GM12864 (cell line): ENCODE data around the gene SNPH.
A peak's percentile ranks its signal among the peaks of the same experiment; 100 is the strongest.

Experiments used
- DNase-seq: peaks from one replicate; pipeline ENCODE4 v3.0.0-alpha.2; 2011; ENCODE audit warnings: low read depth
- H3K4me3 ChIP-seq: 2 replicates; pipeline ENCODE4 v1.5.1; 2011; ENCODE audit warnings: mild to moderate bottlenecking, low read depth, low read length, control low read depth
- TF ChIP-seq, protein P1 (sequence below): IDR thresholded peaks from 2 replicates; pipeline ENCODE4 v1.5.1; 2011; ENCODE audit warnings: low read depth, mild to moderate bottlenecking, moderate library complexity, low read length, control low read depth, inconsistent platforms; ENCODE audit errors: missing control alignments

Gene SNPH

DNA sequence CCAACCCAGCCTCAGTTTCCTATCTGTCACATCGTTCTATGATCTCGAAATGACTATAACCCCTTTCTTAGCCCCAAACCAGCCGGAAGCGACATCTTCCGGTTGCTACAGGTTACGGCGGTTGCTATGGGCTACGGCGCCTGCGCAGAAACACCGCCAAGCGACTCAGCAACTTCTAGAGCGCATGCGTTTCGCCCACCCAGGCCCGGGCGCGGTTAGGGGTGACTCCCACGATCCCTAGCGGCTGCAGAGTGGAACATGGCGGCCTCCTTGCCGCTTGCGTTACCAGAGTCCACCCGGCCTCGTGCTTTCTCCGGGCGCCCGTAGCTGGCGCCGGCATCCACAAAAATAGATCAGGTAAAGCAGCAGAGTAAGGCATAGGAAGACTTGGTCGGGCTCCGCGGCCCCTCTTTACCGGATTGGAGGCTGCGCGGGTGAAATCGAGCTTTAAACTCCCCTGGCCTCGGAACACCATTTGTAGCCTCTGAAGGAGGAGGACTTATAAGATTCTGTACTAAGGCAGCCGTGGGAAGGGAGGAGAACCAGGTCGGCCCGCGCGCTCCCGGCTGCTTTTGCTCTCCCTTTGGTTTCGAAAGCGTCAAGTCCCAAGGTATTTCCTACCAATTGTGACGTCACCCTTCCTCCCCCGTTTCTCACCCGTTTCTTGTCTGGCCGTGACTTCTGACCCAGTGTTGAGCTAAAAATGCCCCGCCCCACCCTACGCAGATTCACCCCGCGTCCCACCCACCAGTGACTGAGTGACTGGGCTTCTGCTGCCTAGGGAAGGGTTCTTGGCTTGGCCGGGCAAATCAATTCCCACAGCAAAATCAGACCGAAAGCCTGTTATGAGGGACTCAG lies 59.3 kb downstream of the SNPH start:
- H3K4me3 ChIP-seq, result peak overlapping the region; percentile 62
- TF ChIP-seq, protein P1, sequence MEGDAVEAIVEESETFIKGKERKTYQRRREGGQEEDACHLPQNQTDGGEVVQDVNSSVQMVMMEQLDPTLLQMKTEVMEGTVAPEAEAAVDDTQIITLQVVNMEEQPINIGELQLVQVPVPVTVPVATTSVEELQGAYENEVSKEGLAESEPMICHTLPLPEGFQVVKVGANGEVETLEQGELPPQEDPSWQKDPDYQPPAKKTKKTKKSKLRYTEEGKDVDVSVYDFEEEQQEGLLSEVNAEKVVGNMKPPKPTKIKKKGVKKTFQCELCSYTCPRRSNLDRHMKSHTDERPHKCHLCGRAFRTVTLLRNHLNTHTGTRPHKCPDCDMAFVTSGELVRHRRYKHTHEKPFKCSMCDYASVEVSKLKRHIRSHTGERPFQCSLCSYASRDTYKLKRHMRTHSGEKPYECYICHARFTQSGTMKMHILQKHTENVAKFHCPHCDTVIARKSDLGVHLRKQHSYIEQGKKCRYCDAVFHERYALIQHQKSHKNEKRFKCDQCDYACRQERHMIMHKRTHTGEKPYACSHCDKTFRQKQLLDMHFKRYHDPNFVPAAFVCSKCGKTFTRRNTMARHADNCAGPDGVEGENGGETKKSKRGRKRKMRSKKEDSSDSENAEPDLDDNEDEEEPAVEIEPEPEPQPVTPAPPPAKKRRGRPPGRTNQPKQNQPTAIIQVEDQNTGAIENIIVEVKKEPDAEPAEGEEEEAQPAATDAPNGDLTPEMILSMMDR, result no peak
- peak; percentile 89 for DNase-seq

DNA sequence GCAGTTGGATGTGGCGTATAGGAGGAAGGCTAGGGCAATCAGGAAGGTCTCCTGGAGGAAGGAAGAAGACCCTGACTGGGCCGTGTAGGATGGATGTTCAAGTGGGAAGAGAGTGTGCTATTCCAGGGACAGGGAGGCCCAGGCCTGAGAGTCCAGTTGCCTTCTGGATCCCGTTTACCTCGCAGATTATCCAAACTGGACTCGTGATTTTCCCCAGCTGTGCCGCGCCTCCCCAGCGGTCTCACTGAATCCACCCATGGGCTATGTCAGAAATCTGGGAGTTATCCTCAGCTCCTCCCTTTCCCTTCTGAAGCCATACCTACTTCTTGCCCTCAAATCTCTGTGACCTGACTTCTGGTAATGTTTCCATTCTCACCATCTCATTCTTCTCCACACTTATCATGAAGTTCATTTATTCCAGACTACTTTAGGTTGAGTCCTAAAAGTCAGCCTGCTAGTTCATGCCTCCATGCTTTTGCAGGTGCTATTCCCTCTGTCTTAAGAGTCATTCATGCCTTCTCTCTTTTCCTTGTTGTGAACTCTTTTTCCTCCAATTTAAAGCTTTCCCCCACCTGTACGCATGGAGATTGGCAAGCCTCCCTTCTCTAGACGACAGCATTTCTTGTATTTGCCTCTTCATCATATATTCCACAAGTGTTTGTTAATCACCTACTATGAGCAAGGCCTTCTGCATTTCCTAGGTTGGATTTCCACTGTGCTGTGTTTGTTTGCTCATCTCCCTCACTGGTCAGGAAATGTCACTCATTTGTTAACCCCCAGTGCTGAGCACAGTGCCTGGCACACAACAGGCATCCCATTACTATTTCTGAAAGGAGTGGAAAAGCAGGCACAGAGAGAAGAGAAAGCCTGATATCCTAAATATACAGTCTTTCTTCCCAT lies 60.2 kb downstream of the SNPH start:
- no peak for DNase-seq
- peak overlapping the region; percentile 62 for H3K4me3 ChIP-seq
- TF ChIP-seq, protein P1, result no peak

DNA sequence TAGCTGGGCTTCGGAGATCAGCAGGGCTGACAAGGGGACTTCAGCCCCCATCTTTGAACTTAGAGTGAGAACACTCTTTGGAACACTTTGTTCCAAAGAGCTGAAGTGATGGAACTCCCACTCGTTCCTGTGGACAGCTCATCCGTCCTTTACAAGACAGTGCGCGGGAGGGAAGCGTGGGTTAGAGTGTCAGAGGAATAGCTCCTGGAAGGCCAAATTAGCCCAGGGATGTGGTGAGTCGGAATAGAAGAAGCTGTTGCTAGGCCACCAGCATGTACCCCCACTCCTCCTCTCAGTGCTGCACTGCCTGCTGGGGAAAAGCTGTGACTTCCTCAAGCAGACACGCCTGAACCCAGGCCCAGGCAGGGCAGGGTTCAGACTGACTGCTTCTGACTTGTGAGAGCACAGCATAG lies 61.2 kb downstream of the SNPH start:
- H3K4me3 ChIP-seq, result no peak overlapping the region
- no peak for DNase-seq
- TF ChIP-seq, protein P1, result no peak

DNA sequence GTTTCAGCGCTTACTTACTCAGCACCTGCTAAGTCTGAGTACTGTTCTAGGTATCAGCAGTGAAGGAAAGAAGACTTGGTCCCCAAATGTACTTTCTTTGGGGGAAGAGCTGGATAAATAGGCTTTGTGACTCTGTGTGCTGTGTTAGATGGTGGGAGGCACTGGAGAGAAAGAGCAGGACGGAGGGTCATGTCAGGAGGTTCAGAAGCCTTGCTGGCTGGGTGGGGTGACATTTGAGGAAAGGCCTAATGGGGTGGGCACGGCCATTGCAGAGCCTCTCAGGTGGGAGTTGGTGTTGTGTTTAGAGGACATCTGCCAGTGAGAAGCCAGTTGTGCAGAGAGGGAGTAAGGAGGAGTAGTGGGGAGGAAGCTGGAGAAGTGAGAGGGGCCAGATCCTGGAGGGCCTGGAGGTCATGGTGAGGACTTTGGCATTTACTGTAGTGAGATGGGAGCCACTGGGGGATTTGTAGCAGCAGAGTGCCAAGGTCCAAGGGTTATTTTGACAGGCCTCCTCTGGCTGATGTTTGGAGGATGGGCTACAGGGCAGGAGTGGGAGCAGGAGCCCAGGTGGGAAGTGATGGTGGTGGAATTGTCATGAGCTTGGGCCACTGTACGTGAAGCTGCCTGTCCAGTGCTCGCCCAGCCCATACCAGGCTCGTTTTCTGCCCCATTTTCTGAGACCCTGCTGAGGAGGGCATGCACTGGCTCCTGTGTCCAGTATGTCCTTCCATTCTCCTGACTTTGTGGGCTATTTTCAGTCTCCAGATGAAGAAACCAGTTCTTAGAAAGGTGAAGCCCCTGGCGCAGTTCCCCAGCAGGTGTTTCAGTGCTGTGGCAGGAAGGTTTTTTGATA lies 62.0 kb downstream of the SNPH start:
- no peak overlapping the region for H3K4me3 ChIP-seq
- DNase-seq, result no peak
- TF ChIP-seq, protein P1, result no peak

DNA sequence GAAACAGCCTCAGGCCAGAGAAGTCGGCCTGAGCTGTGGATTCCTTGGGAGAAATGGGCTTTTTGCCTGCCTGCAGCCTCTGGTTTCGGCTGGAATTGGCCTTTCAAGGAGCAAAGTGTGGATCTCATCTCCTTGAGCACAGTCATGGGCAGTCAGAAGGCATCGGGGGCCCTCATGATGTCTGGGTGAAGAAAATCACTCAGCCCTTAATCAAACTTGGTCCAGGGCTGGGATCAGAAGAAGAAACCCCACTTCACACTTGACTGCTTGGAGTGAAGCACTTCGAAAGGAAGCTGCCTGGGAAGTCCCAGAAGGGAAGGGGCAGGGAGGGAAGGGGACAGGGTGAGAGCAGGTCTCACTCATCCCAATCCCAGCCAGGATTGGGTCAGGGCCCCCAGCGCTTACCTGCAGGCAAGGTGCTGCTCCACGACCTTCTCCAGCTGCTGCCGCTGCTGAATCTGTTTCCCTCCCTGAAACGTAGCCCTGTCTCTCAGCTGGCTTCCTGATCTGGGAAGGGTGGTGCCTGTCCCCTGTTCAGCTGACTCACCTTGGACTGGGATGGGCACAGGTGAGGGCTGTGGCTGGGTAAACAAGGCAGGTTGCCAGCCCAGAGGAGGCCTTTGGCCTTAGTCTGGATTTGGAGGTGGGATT lies 62.7 kb downstream of the SNPH start, which contains the start of gene SDCBP2:
Gene SDCBP2 (minus strand): TSS at position 460 of the 651 bp plus-strand sequence. CDS start 8,723 bp downstream, outside the sequence.
- no peak within 1 kb of the TSS for H3K4me3 ChIP-seq
- TF ChIP-seq, protein P1, result no peak
- no peak for DNase-seq
